ENCODE data around the gene HS6ST2.

DNA sequence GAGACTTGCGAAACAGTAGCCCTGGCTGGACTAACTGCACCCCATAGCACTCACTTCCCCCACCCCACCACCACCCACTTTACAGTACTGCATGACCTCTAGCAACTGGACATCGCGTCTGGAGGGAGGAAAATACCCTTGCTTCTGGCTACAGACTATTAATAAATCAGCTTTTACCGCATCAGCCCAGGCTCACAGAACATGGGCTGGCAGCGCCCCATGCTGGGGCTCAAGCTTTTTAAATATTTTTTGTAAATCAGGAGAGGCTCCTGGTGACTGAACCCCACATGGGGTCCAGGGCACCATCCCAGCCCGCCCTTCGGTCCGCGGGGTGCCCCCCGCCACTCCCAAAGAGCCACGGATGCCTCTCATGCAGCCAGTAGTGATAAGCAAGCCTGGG, 2.7 kb downstream of the HS6ST2 start:
- TF ChIP-seq, protein P1, sequence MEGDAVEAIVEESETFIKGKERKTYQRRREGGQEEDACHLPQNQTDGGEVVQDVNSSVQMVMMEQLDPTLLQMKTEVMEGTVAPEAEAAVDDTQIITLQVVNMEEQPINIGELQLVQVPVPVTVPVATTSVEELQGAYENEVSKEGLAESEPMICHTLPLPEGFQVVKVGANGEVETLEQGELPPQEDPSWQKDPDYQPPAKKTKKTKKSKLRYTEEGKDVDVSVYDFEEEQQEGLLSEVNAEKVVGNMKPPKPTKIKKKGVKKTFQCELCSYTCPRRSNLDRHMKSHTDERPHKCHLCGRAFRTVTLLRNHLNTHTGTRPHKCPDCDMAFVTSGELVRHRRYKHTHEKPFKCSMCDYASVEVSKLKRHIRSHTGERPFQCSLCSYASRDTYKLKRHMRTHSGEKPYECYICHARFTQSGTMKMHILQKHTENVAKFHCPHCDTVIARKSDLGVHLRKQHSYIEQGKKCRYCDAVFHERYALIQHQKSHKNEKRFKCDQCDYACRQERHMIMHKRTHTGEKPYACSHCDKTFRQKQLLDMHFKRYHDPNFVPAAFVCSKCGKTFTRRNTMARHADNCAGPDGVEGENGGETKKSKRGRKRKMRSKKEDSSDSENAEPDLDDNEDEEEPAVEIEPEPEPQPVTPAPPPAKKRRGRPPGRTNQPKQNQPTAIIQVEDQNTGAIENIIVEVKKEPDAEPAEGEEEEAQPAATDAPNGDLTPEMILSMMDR (IDR thresholded peaks at IDR 0.05), result no peak
- TF ChIP-seq POLR2A (IDR thresholded peaks at IDR 0.05), result no peak
